ENCODE results near the gene SYT7. TPM values are rescaled to one million over a fixed set of nuclear protein-coding genes. Genes with fewer than 3 reads are reported as not detected.
A peak's percentile ranks its signal among the peaks of the same experiment; 100 is the strongest.

SYT7 gene
- polyA plus RNA-seq, 4 donors = 0.81 to 12.2 (median 3.0) TPM

DNA sequence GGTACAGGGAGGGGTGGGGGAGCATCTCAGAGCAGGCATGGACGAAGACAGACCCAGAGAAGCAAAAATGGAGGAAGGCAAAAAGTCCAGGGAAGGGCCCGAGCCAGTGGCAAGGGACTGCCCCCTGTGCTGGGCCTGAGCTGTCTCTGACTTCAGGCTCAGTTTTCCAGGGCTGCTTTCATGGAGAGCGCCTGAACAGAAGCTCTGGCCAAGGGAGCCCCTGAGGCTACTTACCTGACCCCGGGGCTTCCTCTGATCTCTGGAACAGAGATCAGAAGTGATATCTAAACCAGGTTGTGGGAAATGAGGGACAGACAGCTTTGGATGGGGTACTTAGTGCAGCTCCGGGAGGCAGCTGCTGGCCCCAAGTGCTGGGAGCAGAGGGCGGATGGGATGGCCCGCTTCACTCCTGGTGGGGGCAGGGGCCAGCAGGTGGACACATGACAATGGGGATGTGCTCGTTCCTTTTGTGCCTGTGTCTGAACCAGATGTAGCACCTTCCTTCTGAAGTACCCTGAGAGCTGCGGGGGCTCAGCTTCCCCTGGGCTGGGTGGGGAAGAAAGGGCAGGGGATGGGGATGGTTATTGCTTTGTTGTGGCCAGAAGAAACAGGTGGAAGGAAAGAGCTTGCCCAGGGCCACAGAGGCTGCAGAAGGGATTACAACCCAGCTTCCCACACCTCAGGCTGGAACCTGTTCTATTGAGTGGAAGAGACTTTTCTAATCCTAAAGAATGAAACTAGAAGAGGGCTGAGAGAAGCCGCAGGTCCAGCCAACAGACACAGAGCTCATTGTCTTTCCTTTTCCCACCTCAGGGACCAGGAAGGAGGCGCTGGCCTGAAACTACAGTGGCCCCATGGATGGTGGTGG lies 66.6 kb downstream of the SYT7 start:
- peak overlapping the region in 1 of 3 donors; percentile 0 for H3K27ac ChIP-seq (ENCODE audit: low read depth in 1 of 3, low read length in 2 of 3)
- H3K27me3 ChIP-seq (ENCODE audit: control insufficient read depth in 3 of 3, insufficient read depth in 3 of 3, low read length in 3 of 3) = peaks cover 4 to 15% (median 5%) of the 10 kb centered on the region in 3 donors
- WGBS, 3 donors = 69 to 80% (median 73%) methylated on average over 11 of the region's 11 CpGs
- no peak overlapping the region for H3K4me3 ChIP-seq (ENCODE audit: low read depth in 1 of 3, low read length in 3 of 3)
- no peaks in the 10 kb centered on the region for H3K9me3 ChIP-seq (ENCODE audit: control insufficient read depth in 2 of 2, insufficient read depth in 1 of 2, low read depth in 1 of 2, low read length in 1 of 2)
- no peak for FAIRE-seq
- DNase-seq = no peak
- peaks cover 0 to 35% (median 2%) of the 10 kb centered on the region in 3 donors for H3K4me1 ChIP-seq (ENCODE audit: control insufficient read depth in 3 of 3, insufficient read depth in 2 of 3, low read depth in 1 of 3, low read length in 2 of 3)
- H3K36me3 ChIP-seq (ENCODE audit: control insufficient read depth in 3 of 3, insufficient read depth in 2 of 3, low read depth in 1 of 3, low read length in 3 of 3) = no peaks in the 10 kb centered on the region

DNA sequence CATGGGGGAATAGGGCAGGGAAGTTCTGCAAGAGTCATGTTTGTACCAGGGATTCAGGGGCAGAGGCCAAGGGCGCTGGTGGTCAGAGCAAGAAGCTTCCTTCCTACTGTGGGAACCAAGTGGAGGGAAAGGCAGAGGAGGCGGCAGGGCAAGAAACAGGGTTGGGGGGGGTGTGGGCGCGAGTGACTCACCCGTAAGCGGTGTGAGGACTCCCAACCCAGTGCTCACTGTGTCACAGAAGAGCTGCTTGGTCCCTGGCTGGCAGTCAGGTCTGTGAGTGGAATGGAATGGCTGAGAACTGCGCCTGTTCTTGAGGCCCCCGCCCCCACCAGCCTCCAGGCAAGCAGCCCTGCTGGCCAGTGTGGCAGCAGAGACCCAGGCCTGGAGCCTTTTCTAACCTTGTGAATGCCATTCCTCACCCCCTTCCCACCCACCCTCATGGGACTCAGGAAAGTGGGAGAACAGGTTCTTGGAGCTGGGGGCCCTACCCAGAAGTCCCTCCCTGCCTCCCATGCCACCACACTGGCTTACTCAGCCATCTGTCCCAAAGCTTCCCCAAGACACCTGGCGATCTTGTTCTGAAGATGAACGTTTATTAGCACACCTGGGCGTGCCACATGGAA lies 67.6 kb downstream of the SYT7 start:
- peaks cover 4 to 17% (median 5%) of the 10 kb centered on the region in 3 donors for H3K27me3 ChIP-seq (ENCODE audit: control insufficient read depth in 3 of 3, insufficient read depth in 3 of 3, low read length in 3 of 3)
- WGBS, 3 donors = 67 to 75% (median 72%) methylated on average over 11 of the region's 11 CpGs
- peak overlapping the region in 1 of 3 donors; percentile 61 for H3K27ac ChIP-seq (ENCODE audit: low read depth in 1 of 3, low read length in 2 of 3)
- H3K9me3 ChIP-seq (ENCODE audit: control insufficient read depth in 2 of 2, insufficient read depth in 1 of 2, low read depth in 1 of 2, low read length in 1 of 2) = no peaks in the 10 kb centered on the region
- FAIRE-seq (no peak), DNase-seq (peak in 1 of 2 donors; percentile 67)
- no peaks in the 10 kb centered on the region for H3K36me3 ChIP-seq (ENCODE audit: control insufficient read depth in 3 of 3, insufficient read depth in 2 of 3, low read depth in 1 of 3, low read length in 3 of 3)
- peaks cover 2 to 39% (median 5%) of the 10 kb centered on the region in 3 donors for H3K4me1 ChIP-seq (ENCODE audit: control insufficient read depth in 3 of 3, insufficient read depth in 2 of 3, low read depth in 1 of 3, low read length in 2 of 3)
- H3K4me3 ChIP-seq (ENCODE audit: low read depth in 1 of 3, low read length in 3 of 3) = no peak overlapping the region

DNA sequence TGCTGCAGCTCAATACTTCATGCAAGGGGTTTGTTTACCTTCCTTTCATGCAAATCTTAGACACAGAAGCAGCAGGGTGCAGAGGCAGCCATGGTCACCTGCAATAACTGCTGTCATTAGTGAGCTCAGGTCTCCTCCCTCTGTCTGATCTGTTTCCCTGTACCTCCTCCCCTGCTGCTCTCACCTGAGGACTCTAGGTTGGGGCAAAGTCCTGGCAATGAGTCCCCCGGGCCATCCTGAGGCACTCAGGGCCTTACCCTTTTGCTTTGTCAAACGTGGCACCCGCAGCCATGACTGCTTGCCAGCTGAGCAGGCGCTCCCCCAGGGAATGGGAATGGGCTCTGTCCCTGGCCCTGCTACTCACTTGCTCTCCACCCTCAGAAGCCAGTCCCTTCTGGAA lies 68.4 kb downstream of the SYT7 start:
- H3K27ac ChIP-seq (ENCODE audit: low read depth in 1 of 3, low read length in 2 of 3) = peak overlapping the region in 1 of 3 donors; percentile 61
- WGBS, 3 donors = 18 to 63% (median 47%) methylated on average over 4 of the region's 4 CpGs

DNA sequence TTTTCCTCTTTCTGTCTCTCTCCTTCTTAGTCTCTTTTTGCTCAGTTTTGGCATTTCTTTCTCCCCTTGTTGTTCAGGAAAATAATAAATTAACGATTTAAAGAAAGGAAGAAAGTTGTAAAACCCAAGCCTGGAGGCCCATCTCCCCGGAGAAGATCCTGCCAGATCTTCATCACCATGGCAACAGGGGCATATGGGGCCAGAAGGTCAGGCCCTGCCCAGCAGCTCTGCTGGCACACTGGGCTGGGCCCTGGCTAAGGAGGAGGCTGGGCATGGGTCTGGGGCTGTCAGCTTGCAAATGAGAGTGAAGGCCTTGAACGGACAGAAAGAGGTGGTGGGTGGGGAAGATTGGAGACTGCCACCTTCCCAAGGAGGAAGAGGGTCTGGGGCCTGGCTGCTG lies 69.5 kb downstream of the SYT7 start:
- Histone ChIP-seq H3K4me1 (ENCODE audit: control insufficient read depth in 3 of 3, insufficient read depth in 2 of 3, low read depth in 1 of 3, low read length in 2 of 3) (peaks cover 5 to 37% (median 5%) of the 10 kb centered on the region in 3 donors), H3K4me3 (ENCODE audit: low read depth in 1 of 3, low read length in 3 of 3) (no peak overlapping the region), H3K27ac (ENCODE audit: low read depth in 1 of 3, low read length in 2 of 3) (no peak overlapping the region), H3K9me3 (ENCODE audit: control insufficient read depth in 2 of 2, insufficient read depth in 1 of 2, low read depth in 1 of 2, low read length in 1 of 2) (no peaks in the 10 kb centered on the region), H3K27me3 (ENCODE audit: control insufficient read depth in 3 of 3, insufficient read depth in 3 of 3, low read length in 3 of 3) (peaks cover 8 to 23% (median 9%) of the 10 kb centered on the region in 3 donors), H3K36me3 (ENCODE audit: control insufficient read depth in 3 of 3, insufficient read depth in 2 of 3, low read depth in 1 of 3, low read length in 3 of 3) (no peaks in the 10 kb centered on the region)
- 31 to 44% (median 36%) methylated on average over 3 of the region's 3 CpGs for WGBS, 3 donors
- no peak for FAIRE-seq
- DNase-seq = no peak

More for the DNA sequence above, 68.4 kb downstream of the SYT7 start:
- FAIRE-seq (no peak), DNase-seq (peak; percentile 65 to 83)
- Histone ChIP-seq H3K27me3 (ENCODE audit: control insufficient read depth in 3 of 3, insufficient read depth in 3 of 3, low read length in 3 of 3) (peaks cover 8 to 24% (median 9%) of the 10 kb centered on the region in 3 donors), H3K4me1 (ENCODE audit: control insufficient read depth in 3 of 3, insufficient read depth in 2 of 3, low read depth in 1 of 3, low read length in 2 of 3) (peaks cover 5 to 43% (median 5%) of the 10 kb centered on the region in 3 donors), H3K9me3 (ENCODE audit: control insufficient read depth in 2 of 2, insufficient read depth in 1 of 2, low read depth in 1 of 2, low read length in 1 of 2) (no peaks in the 10 kb centered on the region), H3K4me3 (ENCODE audit: low read depth in 1 of 3, low read length in 3 of 3) (no peak overlapping the region), H3K36me3 (ENCODE audit: control insufficient read depth in 3 of 3, insufficient read depth in 2 of 3, low read depth in 1 of 3, low read length in 3 of 3) (no peaks in the 10 kb centered on the region)

DNA sequence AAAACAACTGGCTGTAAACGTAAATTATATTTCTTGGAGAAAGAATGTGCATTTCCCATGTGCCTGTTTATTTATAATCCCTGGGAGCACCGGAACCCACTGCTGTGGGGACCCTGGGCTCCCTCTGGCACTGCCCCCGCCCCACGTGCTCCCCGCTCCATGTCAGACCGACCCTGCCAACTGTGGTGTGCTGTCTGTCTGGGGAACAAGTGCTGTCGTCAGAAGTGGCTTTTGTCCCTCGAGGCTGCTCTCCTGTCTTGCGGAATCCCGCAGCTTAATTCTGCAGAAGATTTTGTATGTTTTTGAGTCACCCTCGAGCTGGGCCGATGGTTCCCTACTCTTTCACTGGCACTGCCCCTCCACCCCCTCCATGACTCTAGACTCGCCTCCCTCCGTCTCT lies 69.9 kb downstream of the SYT7 start:
- Histone ChIP-seq H3K4me3 (ENCODE audit: low read depth in 1 of 3, low read length in 3 of 3) (no peak overlapping the region), H3K4me1 (ENCODE audit: control insufficient read depth in 3 of 3, insufficient read depth in 2 of 3, low read depth in 1 of 3, low read length in 2 of 3) (peaks cover 5 to 37% (median 5%) of the 10 kb centered on the region in 3 donors), H3K27ac (ENCODE audit: low read depth in 1 of 3, low read length in 2 of 3) (no peak overlapping the region), H3K36me3 (ENCODE audit: control insufficient read depth in 3 of 3, insufficient read depth in 2 of 3, low read depth in 1 of 3, low read length in 3 of 3) (no peaks in the 10 kb centered on the region), H3K27me3 (ENCODE audit: control insufficient read depth in 3 of 3, insufficient read depth in 3 of 3, low read length in 3 of 3) (peaks cover 6 to 26% (median 9%) of the 10 kb centered on the region in 3 donors), H3K9me3 (ENCODE audit: control insufficient read depth in 2 of 2, insufficient read depth in 1 of 2, low read depth in 1 of 2, low read length in 1 of 2) (no peaks in the 10 kb centered on the region)
- DNase-seq = no peak
- no peak for FAIRE-seq
- 77 to 85% (median 80%) methylated on average over 14 of the region's 14 CpGs for WGBS, 3 donors

DNA sequence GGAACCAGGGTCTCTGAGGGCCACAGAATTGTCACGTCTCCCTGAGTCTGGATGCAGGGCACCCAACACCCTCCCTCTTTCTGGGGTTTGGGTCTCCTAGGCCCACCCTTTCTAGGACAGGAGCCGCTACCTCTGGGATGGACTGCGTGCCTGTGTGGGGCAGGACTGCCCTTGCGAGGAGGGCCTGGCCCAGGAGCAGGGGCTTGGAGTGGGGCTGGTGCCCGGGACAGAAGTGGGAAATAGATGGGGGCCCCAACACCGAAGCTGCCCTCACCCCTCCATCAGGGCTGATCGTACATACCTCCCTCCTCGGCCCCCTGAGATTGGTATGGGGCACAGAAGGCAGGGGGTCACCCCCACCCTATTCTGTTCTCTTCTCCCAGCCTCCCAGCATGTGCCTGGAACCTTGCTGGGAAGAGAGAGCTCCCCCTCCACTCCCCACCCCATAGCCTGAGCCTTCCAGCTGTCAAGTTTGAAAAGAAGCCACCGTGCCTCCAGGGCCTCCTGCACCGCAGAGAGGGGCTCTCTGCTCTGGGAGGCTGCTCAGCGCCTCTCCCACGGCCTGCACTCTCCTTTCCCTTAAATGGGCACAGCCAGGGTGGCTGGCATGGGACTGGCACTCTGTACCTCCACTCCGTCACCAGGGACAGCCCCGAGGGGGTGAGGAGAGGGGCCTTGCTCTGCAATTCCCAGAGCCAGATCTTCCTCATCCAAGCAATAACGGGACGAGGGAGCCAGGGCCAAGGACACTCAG lies 70.5 kb downstream of the SYT7 start:
- Histone ChIP-seq H3K9me3 (ENCODE audit: control insufficient read depth in 2 of 2, insufficient read depth in 1 of 2, low read depth in 1 of 2, low read length in 1 of 2) (no peaks in the 10 kb centered on the region), H3K4me1 (ENCODE audit: control insufficient read depth in 3 of 3, insufficient read depth in 2 of 3, low read depth in 1 of 3, low read length in 2 of 3) (peaks cover 5 to 37% (median 5%) of the 10 kb centered on the region in 3 donors), H3K36me3 (ENCODE audit: control insufficient read depth in 3 of 3, insufficient read depth in 2 of 3, low read depth in 1 of 3, low read length in 3 of 3) (no peaks in the 10 kb centered on the region), H3K4me3 (ENCODE audit: low read depth in 1 of 3, low read length in 3 of 3) (no peak overlapping the region), H3K27me3 (ENCODE audit: control insufficient read depth in 3 of 3, insufficient read depth in 3 of 3, low read length in 3 of 3) (peaks cover 8 to 29% (median 9%) of the 10 kb centered on the region in 3 donors), H3K27ac (ENCODE audit: low read depth in 1 of 3, low read length in 2 of 3) (no peak overlapping the region)
- FAIRE-seq (no peak), DNase-seq (no peak)
- 79 to 83% (median 80%) methylated on average over 14 to 16 of the region's 16 CpGs for WGBS, 3 donors

DNA sequence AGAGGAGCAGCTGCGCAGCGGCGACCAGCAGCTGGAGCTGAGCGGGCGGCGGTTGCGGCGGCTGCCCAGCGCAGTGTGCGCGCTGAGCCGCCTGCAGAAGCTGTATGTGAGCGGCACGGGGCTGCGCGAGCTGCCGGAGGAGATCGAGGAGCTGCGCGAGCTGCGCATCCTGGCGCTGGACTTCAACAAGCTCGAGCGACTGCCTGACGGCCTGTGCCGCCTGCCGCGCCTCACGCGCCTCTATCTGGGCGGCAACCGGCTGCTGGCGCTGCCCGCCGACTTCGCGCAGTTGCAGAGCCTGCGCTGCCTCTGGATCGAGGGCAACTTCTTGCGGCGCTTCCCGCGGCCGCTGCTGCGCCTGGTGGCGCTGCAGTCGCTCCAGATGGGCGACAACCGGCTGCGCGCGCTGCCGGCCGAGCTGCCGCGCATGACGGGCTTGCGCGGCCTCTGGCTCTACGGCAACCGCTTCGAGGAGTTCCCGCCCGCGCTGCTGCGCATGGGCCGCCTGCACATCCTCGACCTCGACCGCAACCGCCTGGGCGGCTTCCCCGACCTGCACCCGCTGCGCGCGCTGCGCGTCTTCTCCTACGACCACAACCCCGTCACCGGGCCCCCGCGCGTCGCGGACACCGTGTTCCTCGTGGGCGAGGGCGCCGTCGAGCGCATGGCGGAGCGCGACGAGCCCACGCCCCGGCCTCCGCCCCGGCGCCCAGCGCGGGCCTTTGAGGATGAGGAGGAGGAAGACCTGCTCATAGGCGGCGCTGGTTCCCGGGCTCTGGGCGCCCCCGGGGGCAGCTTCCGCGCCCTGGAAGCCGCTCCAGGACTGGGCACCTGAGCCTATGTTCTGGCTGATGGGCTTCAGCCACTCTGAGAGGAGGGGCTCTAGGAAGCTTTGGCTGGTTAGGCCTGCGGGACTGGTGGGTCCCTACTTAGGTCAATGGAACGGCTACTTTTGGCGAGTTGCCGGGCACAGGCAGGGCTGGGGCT lies 71.5 kb downstream of the SYT7 start:
- peak overlapping the region in 1 of 3 donors; percentile 29 for H3K4me3 ChIP-seq (ENCODE audit: low read depth in 1 of 3, low read length in 3 of 3)
- DNase-seq (peak; percentile 73 to 92), FAIRE-seq (no peak)
- 5 to 13% (median 8%) methylated on average over 60 to 117 of the region's 117 CpGs for WGBS, 3 donors
- H3K36me3 ChIP-seq (ENCODE audit: control insufficient read depth in 3 of 3, insufficient read depth in 2 of 3, low read depth in 1 of 3, low read length in 3 of 3) = no peaks in the 10 kb centered on the region
- peak overlapping the region in 1 of 3 donors; percentile 26 for H3K27ac ChIP-seq (ENCODE audit: low read depth in 1 of 3, low read length in 2 of 3)
- H3K4me1 ChIP-seq (ENCODE audit: control insufficient read depth in 3 of 3, insufficient read depth in 2 of 3, low read depth in 1 of 3, low read length in 2 of 3) = peaks cover 5 to 37% (median 5%) of the 10 kb centered on the region in 3 donors
- no peaks in the 10 kb centered on the region for H3K9me3 ChIP-seq (ENCODE audit: control insufficient read depth in 2 of 2, insufficient read depth in 1 of 2, low read depth in 1 of 2, low read length in 1 of 2)
- peaks cover 8 to 29% (median 9%) of the 10 kb centered on the region in 3 donors for H3K27me3 ChIP-seq (ENCODE audit: control insufficient read depth in 3 of 3, insufficient read depth in 3 of 3, low read length in 3 of 3)
